A549 (cell line): ENCODE data around the gene CARD19. TPM values are rescaled to one million over a fixed set of nuclear protein-coding genes. Genes with fewer than 3 reads are reported as not detected.

Experiments used
- ATAC-seq, 2 experiments: fragments of 200-7000 bp in 1 of 2; fragments of >200 bp in 1 of 2; cut with Nextera tagmentation in 1 of 2; cut with Tn5 transposase in 1 of 2; 3 replicates each; pipeline versions ENCODE4 v1.8.0 to v1.9.1; 2018 to 2020; ENCODE audit warnings: mild to moderate bottlenecking in 1 of 2, moderate library complexity in 1 of 2
- CTCF ChIA-PET: fragments of 300-600 bp; sonication (Branson Sonifier 250); formaldehyde crosslinking; extraction: SDS; loops from one replicate; lab custom pipeline; 2021; ENCODE audit warnings: antibody characterized with exemption, inconsistent platforms; lab: Yijun Ruan, JAX
- POLR2A ChIA-PET: fragments of 350-600 bp; formaldehyde crosslinking; extraction: SDS; loops from one replicate; lab custom pipeline; 2021; ENCODE audit warnings: antibody characterized with exemption, inconsistent platforms; lab: Yijun Ruan, JAX
- DNase-seq, 2 experiments: peaks; one replicate each; pipeline versions ENCODE4 v3.0.0 to v3.0.0-alpha.2; 2011 to 2016; ENCODE audit warnings: low read depth in 1 of 2, low spot score in 1 of 2
- FAIRE-seq: peaks from 2 replicates; lab custom pipeline; 2011; peaks lifted over from hg19 to GRCh38; lab: Jason Lieb, UNC
- H3K27ac ChIP-seq, 2 experiments: fragments of >200 bp; sonication (Bioruptor Twin); formaldehyde crosslinking; 3 replicates each; pipeline ENCODE4 v1.5.1; 2016 to 2017
- H3K4me1 ChIP-seq: fragments of >200 bp; sonication (Bioruptor Twin); formaldehyde crosslinking; 3 replicates; pipeline ENCODE4 v1.6.1; 2016
- H3K4me2 ChIP-seq: fragments of >200 bp; sonication (Bioruptor Twin); formaldehyde crosslinking; 3 replicates; pipeline ENCODE4 v1.6.1; 2016
- H3K4me3 ChIP-seq: fragments of >200 bp; sonication (Bioruptor Twin); formaldehyde crosslinking; 3 replicates; pipeline ENCODE4 v1.5.1; 2016
- H3K9me3 ChIP-seq: fragments of >200 bp; sonication (Bioruptor Twin); formaldehyde crosslinking; 3 replicates; pipeline ENCODE4 v1.6.1; 2016
- BCL3 ChIP-seq: fragments of >200 bp; sonication (Bioruptor Twin); formaldehyde crosslinking; IDR thresholded peaks from 3 replicates; pipeline ENCODE4 v1.6.1; 2016
- CEBPB ChIP-seq, 2 experiments: fragments of >200 bp in 1 of 2; sonication (Bioruptor Twin) in 1 of 2; formaldehyde crosslinking in 1 of 2; IDR thresholded peaks; 2 replicates each; pipeline ENCODE4 v1.6.1; 2012 to 2016
- CHD2 ChIP-seq: fragments of 150-350 bp; IDR thresholded peaks from 2 replicates; pipeline ENCODE4 v1.6.1; 2014; ENCODE audit warnings: low read length; ENCODE audit not compliant: partially characterized antibody
- CHD4 ChIP-seq: fragments of 200-600 bp; sonication (generic); IDR thresholded peaks from 2 replicates; pipeline ENCODE4 v1.6.1; 2016; ENCODE audit warnings: antibody characterized with exemption, mild to moderate bottlenecking, borderline replicate concordance
- EHF ChIP-seq: fragments of 250-450 bp; sonication (Bioruptor Pico); IDR thresholded peaks from 2 replicates; pipeline ENCODE4 v1.5.0; 2020; ENCODE audit warnings: mild to moderate bottlenecking
- ELK1 ChIP-seq: fragments of 150-350 bp; IDR thresholded peaks from 2 replicates; pipeline ENCODE4 v1.6.1; 2014; ENCODE audit warnings: low read depth, mild to moderate bottlenecking, low read length
- ESRRA ChIP-seq: fragments of 150-350 bp; IDR thresholded peaks from 2 replicates; pipeline ENCODE4 v1.6.1; 2014; ENCODE audit warnings: mild to moderate bottlenecking, low read length, borderline replicate concordance
- FOSL2 ChIP-seq, 2 experiments: fragments of 450-650 bp in 1 of 2; fragments of >200 bp in 1 of 2; sonication (Bioruptor Twin) in 1 of 2; formaldehyde crosslinking; IDR thresholded peaks; 2 replicates each; pipeline versions ENCODE4 v1.5.0 to v1.6.1; 2016 to 2020; ENCODE audit warnings: mild to moderate bottlenecking in 1 of 2, moderate library complexity in 1 of 2
- GATA3 ChIP-seq: IDR thresholded peaks from 2 replicates; pipeline ENCODE4 v1.6.1; 2012; ENCODE audit warnings: borderline replicate concordance
- HMGXB4 ChIP-seq: fragments of 250-450 bp; sonication (Bioruptor Pico); IDR thresholded peaks from 2 replicates; pipeline ENCODE4 v1.5.0; 2021; ENCODE audit warnings: mild to moderate bottlenecking, moderate library complexity, borderline replicate concordance
- HOXA7 ChIP-seq: fragments of 250-450 bp; sonication (Bioruptor Pico); IDR thresholded peaks from 2 replicates; pipeline ENCODE4 v1.5.0; 2020; ENCODE audit warnings: mild to moderate bottlenecking, moderate library complexity
- JUN ChIP-seq, 2 experiments: fragments of >200 bp; sonication (Bioruptor Twin); formaldehyde crosslinking; IDR thresholded peaks; 2 replicates in 1 of 2; 3 replicates in 1 of 2; pipeline ENCODE4 v1.6.1; 2016 to 2017
- JUNB ChIP-seq: fragments of >200 bp; sonication (Bioruptor Twin); formaldehyde crosslinking; IDR thresholded peaks from 2 replicates; pipeline ENCODE4 v1.6.1; 2016
- PHF8 ChIP-seq: fragments of 200-600 bp; sonication (generic); IDR thresholded peaks from 2 replicates; pipeline ENCODE4 v1.6.1; 2016; ENCODE audit warnings: low read depth, mild to moderate bottlenecking, antibody characterized with exemption, moderate library complexity, borderline replicate concordance
- POLR2A ChIP-seq: IDR thresholded peaks from 2 replicates; pipeline ENCODE4 v1.6.1; 2012; ENCODE audit warnings: mild to moderate bottlenecking, low read length
- SMC3 ChIP-seq: fragments of >200 bp; sonication (Bioruptor Twin); formaldehyde crosslinking; IDR thresholded peaks from 3 replicates; pipeline ENCODE4 v1.6.1; 2018; ENCODE audit warnings: inconsistent platforms
- ZC3H11A ChIP-seq: fragments of 450-650 bp; IDR thresholded peaks from 2 replicates; pipeline ENCODE4 v1.6.1; 2014; ENCODE audit warnings: antibody characterized with exemption, mild to moderate bottlenecking
- ZFP36 ChIP-seq: fragments of 450-650 bp; IDR thresholded peaks from 2 replicates; pipeline ENCODE4 v1.6.1; 2014; ENCODE audit warnings: borderline replicate concordance; ENCODE audit not compliant: partially characterized antibody
- WGBS: methylation state at CpG from one replicate; pipeline ENCODE4 v1.1.6; 2017; ENCODE audit errors: missing lambda C conversion rate; 5-methylcytosine and 5-hydroxymethylcytosine counted together
- polyA plus RNA-seq, 4 experiments: library from polyadenylated mRNA; depleted of rRNA in 3 of 4; stranded (reverse); fragments of >200 nt; fragmentation: RNase III in 1 of 4; extraction: RNeasy Plus Mini Kit Qiagen cat#74134 plus additional on column Dnase treatment in 1 of 4; gene quantifications; 2 replicates in 3 of 4; 3 replicates in 1 of 4; pipeline ENCODE4 v1.2.3, GENCODE V29; 2011 to 2017

Gene CARD19
- polyA plus RNA-seq, 2 of the 4 experiments (the other 2 are of a cell fraction): 27.6 to 30.3 TPM

- POLR2A ChIA-PET: interaction anchor here (1.0 kb wide), 1 partner anchor 43 kb away, joined by 3 read pairs; the partner anchor contains the start of gene NINJ1
- H3K9me3 ChIP-seq: peaks cover 19% of the 10 kb centered on the region
- H3K4me2 ChIP-seq: peak overlapping the region; percentile 26; the same call in 2 of the 3 replicates
- CTCF ChIA-PET: interaction anchor here (1.0 to 2.1 kb wide), 3 partner anchors 17 to 135 kb away, joined by 3 to 10 read pairs (median 5); no protein-coding TSS in a partner anchor
- peak overlapping the region; percentile 68 to 70; a peak in 5 of 6 replicates for H3K27ac ChIP-seq
- FAIRE-seq (no peak), ATAC-seq (peak; percentile 11 to 46; a peak in 5 of 6 replicates)
- 23% methylated on average over 3 of the region's 3 CpGs for WGBS
- peaks cover 38% of the 10 kb centered on the region for H3K4me1 ChIP-seq
- H3K4me3 ChIP-seq: no peak overlapping the region
- TF ChIP-seq SMC3 (no peak), GATA3 (peak; percentile 21; the same call in 1 of the 2 replicates), ZFP36 (peak; percentile 52), JUNB (peak; percentile 64), FOSL2 (IDR thresholded peaks at IDR 0.05) (peak; percentile 88), FOSL2 (CRISPR knock-in tag; IDR thresholded peaks at IDR 0.05) (peak; percentile 94)
- TF ChIP-seq, all 56 proteins: peak for 4
- DNase-seq: peak; percentile 56 to 77
These were observed 4.5 kb upstream of the CARD19 start for GRCh38 chr9:93091453-93092081.

- POLR2A ChIA-PET: no interaction called here
- CTCF ChIA-PET: interaction anchor here (1.1 to 2.1 kb wide), 3 partner anchors 16 to 88 kb away, joined by 4 to 10 read pairs (median 5); no protein-coding TSS in a partner anchor
- H3K4me3 ChIP-seq: no peak overlapping the region
These were observed 3.6 kb upstream of the CARD19 start for GRCh38 chr9:93092251-93092991.

GRCh38 chr9:93093127-93093876 lies 2.7 kb upstream of the CARD19 start:
- WGBS: 70% methylated on average over 8 of the region's 11 CpGs
- FAIRE-seq: no peak
- Histone ChIP-seq H3K4me3 (no peak overlapping the region), H3K4me2 (no peak overlapping the region), H3K4me1 (peaks cover 53% of the 10 kb centered on the region), H3K9me3 (peaks cover 19% of the 10 kb centered on the region), H3K27ac (peak overlapping the region; percentile 19 to 70; a peak in 3 of 6 replicates)
- no peak for TF ChIP-seq SMC3
- TF ChIP-seq JUN (IDR thresholded peaks at IDR 0.05): no peak
- TF ChIP-seq EHF (CRISPR knock-in tag): no peak
- no peak for TF ChIP-seq ESRRA
- TF ChIP-seq ZFP36: no peak
- TF ChIP-seq JUNB: no peak
- TF ChIP-seq HMGXB4 (CRISPR knock-in tag): no peak
- TF ChIP-seq HOXA7 (CRISPR knock-in tag): no peak
- TF ChIP-seq ELK1: no peak
- TF ChIP-seq ZC3H11A: no peak
- no peak for TF ChIP-seq POLR2A
- TF ChIP-seq PHF8: no peak
- TF ChIP-seq CHD4: no peak
- TF ChIP-seq FOSL2 (IDR thresholded peaks at IDR 0.05): no peak
- no peak for TF ChIP-seq FOSL2 (CRISPR knock-in tag; IDR thresholded peaks at IDR 0.05)
- no peak for TF ChIP-seq CEBPB (IDR thresholded peaks at IDR 0.05)
- no peak for DNase-seq
- no peak for ATAC-seq
- CTCF ChIA-PET: interaction anchor here (1.1 to 1.3 kb wide), 2 partner anchors 16 to 89 kb away, joined by 4 read pairs; no protein-coding TSS in a partner anchor
- POLR2A ChIA-PET: no interaction called here

More at GRCh38 chr9:93092251-93092991, 3.6 kb upstream of the CARD19 start:
- WGBS: 87% methylated on average over 7 of the region's 7 CpGs
- Histone ChIP-seq H3K4me2 (peak overlapping the region; percentile 26), H3K4me1 (peaks cover 44% of the 10 kb centered on the region), H3K27ac (peak overlapping the region; percentile 68 to 70), H3K9me3 (peaks cover 19% of the 10 kb centered on the region)
- ATAC-seq (no peak), FAIRE-seq (no peak), DNase-seq (no peak)
- no peak for TF ChIP-seq SMC3
- TF ChIP-seq GATA3: no peak
- TF ChIP-seq BCL3: no peak
- no peak for TF ChIP-seq CEBPB (IDR thresholded peaks at IDR 0.05)
- no peak for TF ChIP-seq CHD2
